CD4-positive, alpha-beta T cell treated with Interleukin-15 for 4 hours (primary cell): ENCODE measurements around the gene ODAD4.
"Not testable (repeated sequence)": the region's sequence is repeated elsewhere in the genome, so short reads cannot be mapped to it uniquely, and the experiment has no call there.

ENCODE experiments used
- DNase-seq: peaks from one replicate; pipeline ENCODE4 v3.0.0-alpha.2; 2020; ENCODE audit warnings: low spot score

ODAD4 gene

GRCh38 chr17:41912925-41913324 is 17.5 kb upstream of the ODAD4 start:
- DNase-seq = no peak

- DNase-seq = no peak
Observed at GRCh38 chr17:41913798-41914197, 16.6 kb upstream of the ODAD4 start.

- no peak for DNase-seq
Observed at GRCh38 chr17:41914358-41914766, 16.1 kb upstream of the ODAD4 start.

GRCh38 chr17:41915020-41915419 is 15.4 kb upstream of the ODAD4 start:
- no peak for DNase-seq

- DNase-seq = no peak
Observed at GRCh38 chr17:41915566-41915965, 14.9 kb upstream of the ODAD4 start.

GRCh38 chr17:41917192-41917591 is 13.2 kb upstream of the ODAD4 start:
- DNase-seq = peak; percentile 13

GRCh38 chr17:41917679-41918313 is 12.6 kb upstream of the ODAD4 start:
- DNase-seq = peak; percentile 30

- DNase-seq = peak; percentile 96
Observed at GRCh38 chr17:41918314-41919164, 11.9 kb upstream of the ODAD4 start, which contains the start of gene ACLY. Gene ACLY, minus strand, starts transcription at chr17:41918951. Its CDS starts 5,078 bp downstream, at chr17:41913873.

GRCh38 chr17:41919165-41919817 is 11.1 kb upstream of the ODAD4 start:
- no peak for DNase-seq

- DNase-seq = no peak
Observed at GRCh38 chr17:41919840-41920579, 10.4 kb upstream of the ODAD4 start.

- DNase-seq = no peak
Observed at GRCh38 chr17:41920580-41920955, 9.8 kb upstream of the ODAD4 start.

- DNase-seq = no peak
Observed at GRCh38 chr17:41925991-41926590, 4.3 kb upstream of the ODAD4 start.

GRCh38 chr17:41928693-41929251 is 1.6 kb upstream of the ODAD4 start:
- no peak for DNase-seq

- DNase-seq = not testable (repeated sequence)
Observed at GRCh38 chr17:41930833-41931156, 378 bp downstream of the ODAD4 start.

- DNase-seq = not testable (repeated sequence)
Observed at GRCh38 chr17:41931715-41932114, 1.3 kb downstream of the ODAD4 start.

- DNase-seq = no peak
Observed at GRCh38 chr17:41932816-41933389, 2.5 kb downstream of the ODAD4 start.

GRCh38 chr17:41935641-41936040 is 5.2 kb downstream of the ODAD4 start:
- DNase-seq = no peak

GRCh38 chr17:41937970-41938954 is 7.8 kb downstream of the ODAD4 start:
- no peak for DNase-seq

- no peak for DNase-seq
Observed at GRCh38 chr17:41939044-41939692, 8.8 kb downstream of the ODAD4 start.
